Psoas muscle (tissue), 8 donors: ENCODE results near the gene LRRC71. TPM values are rescaled to one million over a fixed set of nuclear protein-coding genes. Genes with fewer than 3 reads are reported as not detected.

Experiments used
- ATAC-seq, 4 donors: fragments of 200-7000 bp; cut with Tn5 transposase; one replicate each; pipeline ENCODE4 v1.9.1; 2020; ENCODE audit warnings: moderate library complexity in 3 of 4, mild to moderate bottlenecking in 2 of 4
- DNase-seq, 2 donors: peaks; one replicate each; pipeline ENCODE4 v3.0.0-alpha.2; 2020
- H3K27ac ChIP-seq: fragments of 200-600 bp; one replicate; pipeline ENCODE4 v1.8.0; 2022
- H3K27me3 ChIP-seq, 3 donors: fragments of 200-600 bp in 1 of 3; one replicate each; pipeline versions ENCODE4 v1.6.1 to v1.8.0; 2013 to 2022; ENCODE audit warnings: low read length in 2 of 3, mild to moderate bottlenecking in 2 of 3, moderate library complexity in 1 of 3; ENCODE audit not compliant: insufficient read depth in 3 of 3
- H3K36me3 ChIP-seq, 2 donors: fragments of 200-600 bp in 1 of 2; one replicate each; pipeline versions ENCODE4 v1.6.1 to v1.8.0; 2013 to 2022; ENCODE audit warnings: low read depth in 1 of 2, mild to moderate bottlenecking in 1 of 2, moderate library complexity in 1 of 2; ENCODE audit not compliant: insufficient read depth in 1 of 2
- H3K4me1 ChIP-seq: fragments of 200-600 bp; one replicate; pipeline ENCODE4 v1.8.0; 2022
- H3K4me3 ChIP-seq: fragments of 200-600 bp; one replicate; pipeline ENCODE4 v1.8.0; 2022; ENCODE audit warnings: mild to moderate bottlenecking
- H3K9me3 ChIP-seq: fragments of 200-600 bp; one replicate; pipeline ENCODE4 v1.8.0; 2022
- WGBS, 3 donors: extraction: QIAGEN DNeasy Blood & Tissue Kit; methylation state at CpG; one replicate each; pipeline versions ENCODE4 v1.1.6 to v1.1.7; 2013; 5-methylcytosine and 5-hydroxymethylcytosine counted together
- intact Hi-C, 2 donors: fragments of 100-400 bp; cut with DNase I; formaldehyde crosslinking; loops; one replicate each; pipeline versions ENCODE4 v1.11.0 to v1.14.2; 2022
- polyA plus RNA-seq, 3 donors: library from polyadenylated mRNA; stranded (reverse); fragments of 200-250 nt; gene quantifications; one replicate each; pipeline ENCODE4 v1.2.3, GENCODE V29; 2013
- total RNA-seq, 4 donors: library from RNA; stranded (reverse); fragmentation: NEBNext Ultra II Directional in 2 of 4; extraction: Animal tissue kit (Norgen Biotek cat#: 25700) in 2 of 4; gene quantifications; one replicate each; pipeline versions ENCODE4 v1.2.1 to v1.2.4, GENCODE V29; 2021 to 2023
- TF ChIP-seq, protein P1 (sequence below): fragments of 200-600 bp; IDR thresholded peaks from one replicate; pipeline ENCODE4 v1.8.0; 2022; ENCODE audit warnings: antibody characterized with exemption
- donor health status: healthy with polysubstance abuse.
- donor health status: DM: no; HTN: no; CAD: no; lungs with moderate emphysema.
- donor health status: Bipolar disorder and iron deficiency.
- donor health status: healthy.
- donor health status: DM: yes; HTN: yes; CAD: no.
- donor health status: DM: no; HTN: no; CAD: no.
- donor health status: DM: no; HTN: no; CAD: no.
- donor health status: DM: yes; HTN: yes; CAD: no.

The LRRC71 gene
- total and polyA plus RNA-seq, 7 donors = 0.03 TPM; not detected in 5

DNA sequence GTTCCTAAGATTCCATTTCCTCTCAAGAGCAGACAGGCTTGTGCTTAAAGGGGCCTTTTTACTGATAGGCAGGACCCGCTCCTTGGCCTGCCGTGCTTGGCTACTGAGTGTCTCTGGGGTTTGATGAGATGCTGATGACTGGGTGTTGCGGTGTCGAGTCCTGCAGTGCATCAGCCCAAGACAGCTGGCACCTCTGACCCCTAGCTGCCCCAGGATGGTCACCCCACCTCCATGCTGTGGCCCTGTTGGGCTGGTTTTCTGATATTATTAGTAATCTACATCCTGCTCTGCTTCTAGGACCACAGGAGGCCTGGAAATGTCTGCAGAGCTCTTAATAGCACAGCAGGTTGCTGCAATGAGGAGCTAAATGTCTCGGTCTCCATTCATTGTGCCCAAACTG is 28.7 kb downstream of the LRRC71 start:
- ATAC-seq = no peak
- Histone ChIP-seq H3K9me3 (no peaks in the 10 kb centered on the region), H3K36me3 (peaks cover 6 to 89% of the 10 kb centered on the region in 2 donors), H3K27ac (no peak overlapping the region), H3K4me1 (no peaks in the 10 kb centered on the region), H3K27me3 (no peaks in the 10 kb centered on the region), H3K4me3 (no peak overlapping the region)
- WGBS, 3 donors = 96 to 98% (median 97%) methylated on average over 5 of the region's 5 CpGs
- peak in 1 of 2 donors; percentile 11 for DNase-seq
- TF ChIP-seq, protein P1, sequence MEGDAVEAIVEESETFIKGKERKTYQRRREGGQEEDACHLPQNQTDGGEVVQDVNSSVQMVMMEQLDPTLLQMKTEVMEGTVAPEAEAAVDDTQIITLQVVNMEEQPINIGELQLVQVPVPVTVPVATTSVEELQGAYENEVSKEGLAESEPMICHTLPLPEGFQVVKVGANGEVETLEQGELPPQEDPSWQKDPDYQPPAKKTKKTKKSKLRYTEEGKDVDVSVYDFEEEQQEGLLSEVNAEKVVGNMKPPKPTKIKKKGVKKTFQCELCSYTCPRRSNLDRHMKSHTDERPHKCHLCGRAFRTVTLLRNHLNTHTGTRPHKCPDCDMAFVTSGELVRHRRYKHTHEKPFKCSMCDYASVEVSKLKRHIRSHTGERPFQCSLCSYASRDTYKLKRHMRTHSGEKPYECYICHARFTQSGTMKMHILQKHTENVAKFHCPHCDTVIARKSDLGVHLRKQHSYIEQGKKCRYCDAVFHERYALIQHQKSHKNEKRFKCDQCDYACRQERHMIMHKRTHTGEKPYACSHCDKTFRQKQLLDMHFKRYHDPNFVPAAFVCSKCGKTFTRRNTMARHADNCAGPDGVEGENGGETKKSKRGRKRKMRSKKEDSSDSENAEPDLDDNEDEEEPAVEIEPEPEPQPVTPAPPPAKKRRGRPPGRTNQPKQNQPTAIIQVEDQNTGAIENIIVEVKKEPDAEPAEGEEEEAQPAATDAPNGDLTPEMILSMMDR = no peak
- intact Hi-C loops = no loop called here

DNA sequence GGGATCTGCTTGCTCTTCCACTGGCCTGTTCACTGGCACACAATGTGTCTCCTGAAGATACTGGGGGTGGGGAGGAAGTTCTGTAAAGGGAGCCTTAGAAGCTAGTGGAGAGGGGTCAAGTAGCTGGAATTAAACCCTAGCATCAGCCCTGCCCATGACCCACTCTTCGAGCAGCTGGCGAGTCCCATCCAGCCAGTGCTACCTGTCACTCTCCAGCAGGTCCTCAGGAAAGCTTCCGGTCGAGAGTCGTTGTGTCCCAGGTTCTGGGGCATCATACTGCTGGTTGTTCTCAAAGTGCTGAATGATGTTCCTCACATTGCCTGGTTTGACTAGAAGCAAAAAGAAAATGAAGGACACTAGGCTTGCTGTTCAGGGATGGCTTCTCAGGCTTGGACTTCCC is 30.9 kb downstream of the LRRC71 start:
- intact Hi-C loops = no loop called here
- WGBS, 3 donors = 94 to 96% (median 95%) methylated on average over 5 of the region's 5 CpGs
- TF ChIP-seq, protein P1 = no peak
- no peaks in the 10 kb centered on the region for H3K27me3 ChIP-seq
- H3K27ac ChIP-seq = no peak overlapping the region
- peaks cover 12 to 89% of the 10 kb centered on the region in 2 donors for H3K36me3 ChIP-seq
- H3K9me3 ChIP-seq = no peaks in the 10 kb centered on the region
- no peaks in the 10 kb centered on the region for H3K4me1 ChIP-seq
- H3K4me3 ChIP-seq = no peak overlapping the region
- ATAC-seq (no peak), DNase-seq (peak in 1 of 2 donors; percentile 15)

GRCh38 chr1:156953571-156953970 is 33.1 kb downstream of the LRRC71 start:
- Histone ChIP-seq H3K27me3 (no peaks in the 10 kb centered on the region), H3K4me3 (no peak overlapping the region), H3K9me3 (no peaks in the 10 kb centered on the region), H3K36me3 (peaks cover 16 to 89% of the 10 kb centered on the region in 2 donors), H3K4me1 (no peaks in the 10 kb centered on the region), H3K27ac (no peak overlapping the region)
- WGBS, 3 donors = 78 to 88% (median 83%) methylated on average over 2 of the region's 2 CpGs
- ATAC-seq = no peak
- intact Hi-C loops = no loop called here
- no peak for DNase-seq
- TF ChIP-seq, protein P1 = no peak

DNA sequence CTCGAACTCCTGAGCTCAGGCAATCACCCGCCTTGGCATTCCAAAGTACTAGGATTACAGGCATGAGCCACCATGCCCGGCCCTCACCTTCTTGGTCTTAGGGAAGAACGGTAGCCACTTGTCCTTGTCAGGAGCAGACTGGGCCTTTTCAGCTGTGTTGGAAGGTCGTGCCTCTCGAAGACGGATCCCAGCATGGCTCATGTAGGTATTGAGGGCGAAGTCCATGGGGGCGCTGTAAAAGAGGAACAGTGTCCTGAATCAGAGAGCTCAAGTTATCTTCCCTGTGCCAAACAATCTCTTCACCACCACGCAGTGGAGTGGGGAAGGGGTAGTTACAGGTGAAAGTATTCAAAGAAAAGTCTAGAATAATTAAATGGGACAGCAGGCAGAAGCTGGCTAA is 35.9 kb downstream of the LRRC71 start:
- no peak for ATAC-seq
- TF ChIP-seq, protein P1 = no peak
- Histone ChIP-seq H3K36me3 (peaks cover 14 to 83% of the 10 kb centered on the region in 2 donors), H3K27ac (no peak overlapping the region), H3K4me3 (no peak overlapping the region), H3K27me3 (no peaks in the 10 kb centered on the region), H3K4me1 (peaks cover 4% of the 10 kb centered on the region), H3K9me3 (no peaks in the 10 kb centered on the region)
- no peak for DNase-seq
- intact Hi-C loops = no loop called here
- WGBS, 3 donors = 92 to 96% (median 94%) methylated on average over 10 of the region's 10 CpGs

DNA sequence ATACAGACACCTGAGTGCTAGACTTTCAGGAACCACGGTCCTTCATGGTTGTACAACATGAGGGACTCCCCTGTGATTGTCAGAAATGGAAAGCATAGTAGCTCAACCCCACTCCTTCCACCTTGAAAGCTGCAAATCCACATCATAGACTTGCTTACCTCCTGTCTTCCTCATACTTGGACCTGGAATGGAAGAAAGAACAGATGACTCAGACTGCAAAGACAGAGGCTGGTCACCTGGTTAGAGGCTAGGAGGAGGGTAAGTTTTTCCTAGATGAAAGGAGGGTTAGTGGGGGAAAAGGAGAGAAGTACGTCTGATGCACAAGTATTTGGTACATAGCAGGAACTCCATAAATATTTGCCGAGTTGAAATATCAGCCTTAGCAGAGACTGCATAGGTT is 37.2 kb downstream of the LRRC71 start:
- H3K4me3 ChIP-seq = no peak overlapping the region
- ATAC-seq (no peak), DNase-seq (no peak)
- intact Hi-C loops = no loop called here
- no peaks in the 10 kb centered on the region for H3K27me3 ChIP-seq
- H3K9me3 ChIP-seq = no peaks in the 10 kb centered on the region
- no peak overlapping the region for H3K27ac ChIP-seq
- H3K36me3 ChIP-seq = peaks cover 10 to 85% of the 10 kb centered on the region in 2 donors
- peaks cover 4% of the 10 kb centered on the region for H3K4me1 ChIP-seq
- 59 to 92% (median 66%) methylated on average over 3 of the region's 3 CpGs for WGBS, 3 donors
- TF ChIP-seq, protein P1 = no peak
